Neural cell (in vitro differentiated cells): ENCODE results near the gene BRD3OS. TPM values are rescaled to one million over a fixed set of nuclear protein-coding genes. Genes with fewer than 3 reads are reported as not detected.
"Not testable (repeated sequence)": the region's sequence is repeated elsewhere in the genome, so short reads cannot be mapped to it uniquely, and the experiment has no call there.

Experiments used
- H2AFZ ChIP-seq: fragments of 200-600, 300-800 bp; sonication (generic), shearing (Covaris generic); 2 replicates; pipeline ENCODE4 v1.6.0; 2014; ENCODE audit warnings: low read depth, mild to moderate bottlenecking, antibody characterized with exemption, low read length, moderate library complexity
- H3F3A ChIP-seq: fragments of 200-600 bp; shearing (Covaris generic); 2 replicates; pipeline ENCODE4 v1.6.1; 2016; ENCODE audit warnings: mild to moderate bottlenecking, moderate library complexity, mixed read lengths, antibody characterized with exemption, low read length; ENCODE audit not compliant: insufficient read depth, poor library complexity, severe bottlenecking
- H3K27ac ChIP-seq: fragments of 200-600, 300-800 bp; sonication (generic), shearing (Covaris generic); 2 replicates; pipeline ENCODE4 v1.5.1; 2014; ENCODE audit warnings: mild to moderate bottlenecking, low read length, moderate library complexity
- H3K27me3 ChIP-seq: fragments of 300-800, 200-600 bp; sonication (generic), shearing (Covaris generic); 2 replicates; pipeline ENCODE4 v1.6.0; 2014; ENCODE audit warnings: mild to moderate bottlenecking, low read depth, low read length, moderate library complexity; ENCODE audit not compliant: insufficient read depth
- H3K36me3 ChIP-seq: fragments of 300-800, 200-600 bp; sonication (generic), shearing (Covaris generic); 2 replicates; pipeline ENCODE4 v1.5.1; 2014; ENCODE audit warnings: mild to moderate bottlenecking, antibody characterized with exemption, low read length, moderate library complexity; ENCODE audit not compliant: insufficient read depth
- H3K4me2 ChIP-seq: fragments of 300-800, 200-600 bp; sonication (generic), shearing (Covaris generic); 2 replicates; pipeline ENCODE4 v1.6.0; 2014; ENCODE audit warnings: mild to moderate bottlenecking, low read length
- H3K4me3 ChIP-seq: fragments of 300-800, 200-600 bp; sonication (generic), shearing (Covaris generic); 2 replicates; pipeline ENCODE4 v1.5.1; 2014; ENCODE audit warnings: mild to moderate bottlenecking, low read length, moderate library complexity
- H3K79me2 ChIP-seq: fragments of 200-600 bp; shearing (Covaris generic); replicated peaks from 2 replicates; pipeline ENCODE4 v1.6.0; 2014; ENCODE audit warnings: mild to moderate bottlenecking, low read length, moderate library complexity; ENCODE audit not compliant: insufficient read depth
- H3K9ac ChIP-seq: fragments of 300-800, 200-600 bp; sonication (generic), shearing (Covaris generic); 2 replicates; pipeline ENCODE4 v1.6.1; 2016; ENCODE audit warnings: mild to moderate bottlenecking, low read length, mixed read lengths
- H3K9me2 ChIP-seq: fragments of 200-600 bp; shearing (Covaris generic); 2 replicates; pipeline ENCODE4 v1.6.1; 2016; ENCODE audit warnings: mild to moderate bottlenecking, low read length, mixed read lengths; ENCODE audit not compliant: insufficient read depth
- H3K9me3 ChIP-seq: fragments of 200-600, 300-800 bp; sonication (generic), shearing (Covaris generic); 2 replicates; pipeline ENCODE4 v1.6.1; 2016; ENCODE audit warnings: mild to moderate bottlenecking, mixed run types, low read length, moderate library complexity, mixed read lengths
- H4K20me1 ChIP-seq: fragments of 200-600 bp; shearing (Covaris generic); 2 replicates; pipeline ENCODE4 v1.6.1; 2016; ENCODE audit warnings: mild to moderate bottlenecking, mixed run types; ENCODE audit not compliant: insufficient read depth
- CTCF ChIP-seq: fragments of 450-650 bp; IDR thresholded peaks from 2 replicates; pipeline ENCODE4 v1.5.1; 2014; ENCODE audit warnings: antibody characterized with exemption, mild to moderate bottlenecking, moderate library complexity; ENCODE audit not compliant: poor library complexity, severe bottlenecking
- EP300 ChIP-seq: fragments of 450-650 bp; conservative IDR thresholded peaks from 2 replicates; pipeline ENCODE4 v1.6.1; 2014; ENCODE audit warnings: antibody characterized with exemption, mild to moderate bottlenecking, moderate library complexity; ENCODE audit not compliant: poor library complexity, severe bottlenecking
- EZH2 ChIP-seq: fragments of 200-600, 300-800 bp; shearing (Covaris generic), sonication (generic); IDR thresholded peaks from 2 replicates; pipeline ENCODE4 v1.6.1; 2014; ENCODE audit warnings: antibody characterized with exemption, low read length, borderline replicate concordance, mild to moderate bottlenecking; ENCODE audit not compliant: insufficient read depth, poor library complexity, severe bottlenecking
- MXI1 ChIP-seq: fragments of 450-650 bp; conservative IDR thresholded peaks from 2 replicates; pipeline ENCODE4 v1.6.1; 2014; ENCODE audit warnings: antibody characterized with exemption, mild to moderate bottlenecking; ENCODE audit not compliant: poor library complexity, severe bottlenecking
- POLR2AphosphoS5 ChIP-seq: IDR thresholded peaks from 2 replicates; pipeline ENCODE4 v1.6.1; 2012
- RAD21 ChIP-seq: fragments of 450-650 bp; conservative IDR thresholded peaks from 2 replicates; pipeline ENCODE4 v1.6.1; 2014; ENCODE audit warnings: antibody characterized with exemption, mild to moderate bottlenecking, moderate library complexity
- REST ChIP-seq: IDR thresholded peaks from 2 replicates; pipeline ENCODE4 v1.6.1; 2012; ENCODE audit warnings: borderline replicate concordance
- SMC3 ChIP-seq: fragments of 450-650 bp; conservative IDR thresholded peaks from 2 replicates; pipeline ENCODE4 v1.6.1; 2014; ENCODE audit warnings: antibody characterized with exemption, mild to moderate bottlenecking, moderate library complexity; ENCODE audit not compliant: poor library complexity
- TAF1 ChIP-seq: IDR thresholded peaks from 2 replicates; pipeline ENCODE4 v1.6.1; 2012; ENCODE audit warnings: low read depth
- polyA plus RNA-seq: library from polyadenylated mRNA; depleted of rRNA; stranded (reverse); fragments of >200 nt; gene quantifications from 2 replicates; pipeline ENCODE4 v1.2.3, GENCODE V29; 2014

BRD3OS gene
- polyA plus RNA-seq, 1 donor from 2014 or later: 49.5 TPM

- Histone ChIP-seq H3K36me3 (no peaks in the 10 kb centered on the region), H4K20me1 (peaks cover 4% of the 10 kb centered on the region)
- TF ChIP-seq TAF1 (no peak), RAD21 (no peak), CTCF (no peak), EZH2 (no peak), SMC3 (no peak), MXI1 (no peak)
These were observed 37.2 kb upstream of the BRD3OS start for GRCh38 chr9:133987946-133988665.

GRCh38 chr9:133988771-133989170, 36.5 kb upstream of the BRD3OS start:
- not testable (repeated sequence) for H3F3A ChIP-seq, H2AFZ ChIP-seq, H3K9ac ChIP-seq, H3K9me2 ChIP-seq, H4K20me1 ChIP-seq, H3K27me3 ChIP-seq, H3K4me2 ChIP-seq, H3K27ac ChIP-seq, H3K4me3 ChIP-seq, H3K36me3 ChIP-seq, H3K9me3 ChIP-seq
- H3K79me2 ChIP-seq: peaks cover 50% of the 10 kb centered on the region

More at GRCh38 chr9:133987946-133988665, 37.2 kb upstream of the BRD3OS start:
- Histone ChIP-seq H3K79me2 (peaks cover 54% of the 10 kb centered on the region), H3K9me3 (no peaks in the 10 kb centered on the region), H3K9ac (no peak overlapping the region), H3K27ac (no peak overlapping the region), H2AFZ (no peak overlapping the region), H3K27me3 (no peaks in the 10 kb centered on the region), H3F3A (no peaks in the 10 kb centered on the region), H3K4me2 (no peak overlapping the region), H3K9me2 (no peaks in the 10 kb centered on the region), H3K4me3 (no peak overlapping the region)

- H3K9ac ChIP-seq: peak overlapping the region; percentile 77
- H3K36me3 ChIP-seq: no peaks in the 10 kb centered on the region
- peak overlapping the region; percentile 85 for H3K4me2 ChIP-seq
- no peaks in the 10 kb centered on the region for H3F3A ChIP-seq
- no peaks in the 10 kb centered on the region for H3K9me2 ChIP-seq
- H3K4me3 ChIP-seq: peak overlapping the region; percentile 91
- TF ChIP-seq EZH2 (no peak), REST (no peak), CTCF (no peak), SMC3 (no peak), RAD21 (no peak), EP300 (no peak), MXI1 (no peak), TAF1 (no peak), POLR2AphosphoS5 (no peak)
- no peaks in the 10 kb centered on the region for H3K27me3 ChIP-seq
- no peak overlapping the region for H2AFZ ChIP-seq
- peaks cover 4% of the 10 kb centered on the region for H4K20me1 ChIP-seq
- H3K27ac ChIP-seq: peak overlapping the region; percentile 69
- H3K79me2 ChIP-seq: peaks cover 43% of the 10 kb centered on the region
- H3K9me3 ChIP-seq: no peaks in the 10 kb centered on the region
These were observed 35.5 kb upstream of the BRD3OS start for GRCh38 chr9:133989625-133990365.
